HCT116 (cell line): Measurements from ENCODE around the gene CRHR2. TPM values are rescaled to one million over a fixed set of nuclear protein-coding genes. Genes with fewer than 3 reads are reported as not detected.

ENCODE experiments used
- ATAC-seq: fragments of 200-7000 bp; cut with Tn5 transposase; 2 replicates; pipeline ENCODE4 v1.9.1; 2020; ENCODE audit warnings: mild to moderate bottlenecking, moderate library complexity
- BruUV-seq: library from RNA; stranded (reverse); fragments of 400-500 nt; replicated peaks from 2 replicates; lab custom pipeline; 2021; lab: Mats Ljungman, UMichigan
- CTCF ChIA-PET: fragments of 300-600 bp; sonication (Branson Sonifier 250); formaldehyde crosslinking; loops from one replicate; lab custom pipeline; 2021; ENCODE audit warnings: antibody characterized with exemption; lab: Charles Lee
- POLR2A ChIA-PET: fragments of 300-600, 350-600 bp; sonication (Branson Sonifier 250); formaldehyde crosslinking; loops from one replicate; lab custom pipeline; 2021; ENCODE audit warnings: antibody characterized with exemption; lab: Charles Lee
- RAD21 ChIA-PET, 2 experiments: fragments of 300-600 bp; sonication (Branson Sonifier 250); formaldehyde crosslinking; loops; one replicate each; lab custom pipeline; 2023; ENCODE audit warnings: low total read pairs in 2 of 2; ENCODE audit not compliant: uncharacterized antibody in 2 of 2, unreplicated experiment in 2 of 2, low non-redundant PET in 1 of 2; lab: Charles Lee
- DNase-seq: peaks from one replicate; pipeline ENCODE4 v3.0.0-alpha.2; 2010; ENCODE audit warnings: low read depth, low spot score
- H2AFZ ChIP-seq: fragments of 200-600 bp; shearing (Covaris generic), sonication (generic); 2 replicates; pipeline ENCODE4 v1.6.1; 2017; ENCODE audit warnings: low read depth, mixed run types, mixed read lengths, antibody characterized with exemption, low read length; ENCODE audit not compliant: poor library complexity, severe bottlenecking
- H3K27ac ChIP-seq: 2 replicates; pipeline ENCODE4 v1.5.1; 2012; ENCODE audit warnings: low read depth, low read length
- H3K27me3 ChIP-seq: fragments of 200-600 bp; sonication (generic); 2 replicates; pipeline ENCODE4 v1.6.1; 2016; ENCODE audit warnings: mixed run types, low read length, mixed read lengths; ENCODE audit not compliant: insufficient read depth
- H3K36me3 ChIP-seq, 2 experiments: fragments of 200-500 bp in 1 of 2; fragments of 200-600 bp in 1 of 2; sonication (Bioruptor generic) in 1 of 2; sonication (generic) in 1 of 2; 2 replicates each; pipeline versions ENCODE4 v1.5.1 to v1.6.1; 2014 to 2016; ENCODE audit warnings: low read length in 2 of 2, inconsistent platforms in 1 of 2, mixed read lengths in 1 of 2, mixed run types in 1 of 2; ENCODE audit not compliant: insufficient read depth in 2 of 2, control insufficient read depth in 1 of 2
- H3K4me1 ChIP-seq, 2 experiments: fragments of 200-600 bp in 1 of 2; sonication (generic) in 1 of 2; 2 replicates each; pipeline versions ENCODE4 v1.5.1 to v1.6.1; 2012 to 2017; ENCODE audit warnings: low read length in 2 of 2, inconsistent platforms in 1 of 2, mild to moderate bottlenecking in 1 of 2, mixed read lengths in 1 of 2, mixed run types in 1 of 2, moderate library complexity in 1 of 2; ENCODE audit not compliant: insufficient read depth in 2 of 2, control insufficient read depth in 1 of 2
- H3K4me2 ChIP-seq: fragments of 200-600 bp; sonication (generic); 2 replicates; pipeline ENCODE4 v1.6.1; 2017; ENCODE audit warnings: mixed run types, low read length, mixed read lengths
- H3K4me3 ChIP-seq, 2 experiments: fragments of 200-600 bp in 1 of 2; sonication (generic) in 1 of 2; replicated peaks in 1 of 2; 2 replicates each; pipeline ENCODE4 v1.5.1; 2011 to 2016; ENCODE audit warnings: low read length in 2 of 2, control low read depth in 1 of 2, low read depth in 1 of 2, mild to moderate bottlenecking in 1 of 2, mixed read lengths in 1 of 2, mixed run types in 1 of 2
- H3K79me2 ChIP-seq: fragments of 200-600 bp; sonication (generic); 2 replicates; pipeline ENCODE4 v1.6.1; 2017; ENCODE audit warnings: mild to moderate bottlenecking, mixed run types, low read length, moderate library complexity, mixed read lengths; ENCODE audit not compliant: insufficient read depth
- H3K9ac ChIP-seq: fragments of 200-600 bp; sonication (generic); 2 replicates; pipeline ENCODE4 v1.6.1; 2016; ENCODE audit warnings: low read length, mixed read lengths
- H3K9me2 ChIP-seq: fragments of 200-600 bp; sonication (generic), shearing (Covaris generic); 2 replicates; pipeline ENCODE4 v1.6.1; 2017; ENCODE audit warnings: mixed run types, mild to moderate bottlenecking, moderate library complexity; ENCODE audit not compliant: insufficient read depth
- H3K9me3 ChIP-seq, 2 experiments: fragments of 200-500 bp in 1 of 2; fragments of 200-600 bp in 1 of 2; sonication (Bioruptor generic) in 1 of 2; sonication (generic) in 1 of 2; 2 replicates each; pipeline ENCODE4 v1.6.1; 2014 to 2017; ENCODE audit warnings: low read length in 2 of 2, mixed read lengths in 2 of 2, inconsistent platforms in 1 of 2, low read depth in 1 of 2, mild to moderate bottlenecking in 1 of 2, mixed run types in 1 of 2, moderate library complexity in 1 of 2; ENCODE audit not compliant: control insufficient read depth in 1 of 2, insufficient read depth in 1 of 2
- H4K20me1 ChIP-seq: fragments of 200-600 bp; sonication (generic), shearing (Covaris generic); 2 replicates; pipeline ENCODE4 v1.6.1; 2017; ENCODE audit warnings: mixed run types, mild to moderate bottlenecking, moderate library complexity; ENCODE audit not compliant: insufficient read depth
- CBX3 ChIP-seq: IDR thresholded peaks from 2 replicates; pipeline ENCODE4 v1.6.1; 2012; ENCODE audit warnings: low read depth
- ELF1 ChIP-seq: IDR thresholded peaks from 2 replicates; pipeline ENCODE4 v1.6.1; 2012; ENCODE audit warnings: low read depth, borderline replicate concordance
- EZH2 ChIP-seq: fragments of 200-600 bp; sonication (generic); IDR thresholded peaks from 2 replicates; pipeline ENCODE4 v1.6.1; 2017; ENCODE audit warnings: antibody characterized with exemption, mixed run types
- FOSL1 ChIP-seq: IDR thresholded peaks from 2 replicates; pipeline ENCODE4 v1.6.1; 2012; ENCODE audit warnings: low read depth
- JUND ChIP-seq: IDR thresholded peaks from 2 replicates; pipeline ENCODE4 v1.6.1; 2012
- MAX ChIP-seq: IDR thresholded peaks from 2 replicates; pipeline ENCODE4 v1.6.1; 2012
- POLR2AphosphoS5 ChIP-seq: IDR thresholded peaks from 2 replicates; pipeline ENCODE4 v1.6.1; 2011; ENCODE audit warnings: mild to moderate bottlenecking, low read depth, low read length, moderate library complexity
- RAD21 ChIP-seq: IDR thresholded peaks from 2 replicates; pipeline ENCODE4 v1.6.1; 2012; ENCODE audit warnings: low read depth, mild to moderate bottlenecking
- REST ChIP-seq: IDR thresholded peaks from 2 replicates; pipeline ENCODE4 v1.6.1; 2012; ENCODE audit warnings: low read depth
- ZFX ChIP-seq: fragments of 450-650 bp; IDR thresholded peaks from 2 replicates; pipeline ENCODE4 v1.6.1; 2017
- intact Hi-C: fragments of 100-400 bp; cut with micrococcal nuclease; formaldehyde crosslinking; loops from 2 replicates; pipeline ENCODE4 v1.10.0; 2022
- total RNA-seq: library from RNA; stranded (reverse); gene quantifications from one replicate; pipeline ENCODE4 v1.2.1, GENCODE V29; 2021; ENCODE audit not compliant: unreplicated experiment

Gene CRHR2
- total RNA-seq, 1 experiment from 2014 or later: not detected

GRCh38 chr7:30654296-30655090 lies 27.8 kb downstream of the CRHR2 start:
- no TSS peak for BruUV-seq

More at GRCh38 chr7:30654296-30655090, 27.8 kb downstream of the CRHR2 start:
- H3K36me3 ChIP-seq: no peaks in the 10 kb centered on the region
- no peak overlapping the region for H2AFZ ChIP-seq
- no peak overlapping the region for H3K4me3 ChIP-seq
- TF ChIP-seq POLR2AphosphoS5: no peak
- TF ChIP-seq ELF1: no peak
- no peak for TF ChIP-seq JUND
- TF ChIP-seq EZH2: no peak
- no peak for TF ChIP-seq CBX3
- TF ChIP-seq REST: no peak
- TF ChIP-seq FOSL1: no peak
- TF ChIP-seq ZFX: no peak
- no peak for TF ChIP-seq MAX
- TF ChIP-seq RAD21: no peak
- no peaks in the 10 kb centered on the region for H3K4me1 ChIP-seq
- no peaks in the 10 kb centered on the region for H3K9me3 ChIP-seq
- ChIA-PET CTCF (no interaction called here), POLR2A (no interaction called here), RAD21 (no interaction called here)
- DNase-seq: no peak
- no peak for ATAC-seq
- H3K79me2 ChIP-seq: no peaks in the 10 kb centered on the region
- no peaks in the 10 kb centered on the region for H3K27me3 ChIP-seq
- intact Hi-C loops: no loop called here
- H3K4me2 ChIP-seq: no peak overlapping the region
- H3K9me2 ChIP-seq: no peaks in the 10 kb centered on the region
- H4K20me1 ChIP-seq: no peaks in the 10 kb centered on the region
- no peak overlapping the region for H3K9ac ChIP-seq
- no peak overlapping the region for H3K27ac ChIP-seq
